Fibroblast of skin of right quadriceps (primary cell): Measurements from ENCODE around the gene PI4K2A.

Experiments used
- DNase-seq: peaks from one replicate; pipeline ENCODE4 v3.0.0-alpha.2; 2013

Gene PI4K2A

GRCh38 chr10:97640174-97640867 is at the start of gene PI4K2A:
PI4K2A (plus strand) TSS chr10:97640671; CDS start chr10:97640743, 72 bp downstream.
- DNase-seq, result peak; percentile 99

GRCh38 chr10:97590748-97591495 is 49.5 kb upstream of the PI4K2A start:
- DNase-seq, result no peak

GRCh38 chr10:97593421-97593820 is 47.0 kb upstream of the PI4K2A start:
- DNase-seq, result peak; percentile 22

- DNase-seq, result peak; percentile 84
Measured at GRCh38 chr10:97596101-97597082, 44.1 kb upstream of the PI4K2A start.

GRCh38 chr10:97597778-97598177 is 42.7 kb upstream of the PI4K2A start:
- peak; percentile 14 for DNase-seq

- no peak for DNase-seq
Measured at GRCh38 chr10:97598407-97599271, 41.8 kb upstream of the PI4K2A start.

GRCh38 chr10:97599272-97599619 is 41.2 kb upstream of the PI4K2A start:
- DNase-seq, result no peak

- DNase-seq, result no peak
Measured at GRCh38 chr10:97600616-97601015, 39.9 kb upstream of the PI4K2A start.

GRCh38 chr10:97601268-97602215 is 38.9 kb upstream of the PI4K2A start:
- no peak for DNase-seq

GRCh38 chr10:97607095-97607636 is 33.3 kb upstream of the PI4K2A start:
- no peak for DNase-seq

GRCh38 chr10:97608991-97609561 is 31.4 kb upstream of the PI4K2A start:
- no peak for DNase-seq

- DNase-seq, result no peak
Measured at GRCh38 chr10:97611473-97611872, 29.0 kb upstream of the PI4K2A start.

GRCh38 chr10:97612386-97612785 is 28.1 kb upstream of the PI4K2A start:
- DNase-seq, result peak; percentile 38

- DNase-seq, result no peak
Measured at GRCh38 chr10:97618285-97618684, 22.2 kb upstream of the PI4K2A start.

GRCh38 chr10:97618733-97619132 is 21.7 kb upstream of the PI4K2A start:
- DNase-seq, result no peak

- no peak for DNase-seq
Measured at GRCh38 chr10:97623277-97623676, 17.2 kb upstream of the PI4K2A start.

- DNase-seq, result no peak
Measured at GRCh38 chr10:97627731-97628130, 12.7 kb upstream of the PI4K2A start.

GRCh38 chr10:97628228-97628627 is 12.2 kb upstream of the PI4K2A start:
- no peak for DNase-seq

GRCh38 chr10:97629289-97629688 is 11.2 kb upstream of the PI4K2A start:
- DNase-seq, result no peak

- no peak for DNase-seq
Measured at GRCh38 chr10:97631098-97631497, 9.4 kb upstream of the PI4K2A start.
